ENCODE data around the gene ACADL.

Gene ACADL

GRCh38 chr2:210224941-210225672 is at the start of gene ACADL:
Gene ACADL, minus strand, starts transcription at chr2:210225447. Its CDS starts 184 bp downstream, at chr2:210225263.
- no peak for FAIRE-seq

GRCh38 chr2:210271300-210271699 is 46.1 kb upstream of the ACADL start:
- no peak for FAIRE-seq

GRCh38 chr2:210269148-210269547 is 43.9 kb upstream of the ACADL start:
- no peak for FAIRE-seq

- no peak for FAIRE-seq
Observed at GRCh38 chr2:210268281-210268680, 43.0 kb upstream of the ACADL start.

- FAIRE-seq, result no peak
Observed at GRCh38 chr2:210267698-210268097, 42.5 kb upstream of the ACADL start.

GRCh38 chr2:210264282-210264681 is 39.0 kb upstream of the ACADL start:
- FAIRE-seq, result no peak

GRCh38 chr2:210263841-210264240 is 38.6 kb upstream of the ACADL start:
- no peak for FAIRE-seq

- FAIRE-seq, result no peak
Observed at GRCh38 chr2:210262036-210262435, 36.8 kb upstream of the ACADL start.

GRCh38 chr2:210259687-210260086 is 34.4 kb upstream of the ACADL start:
- no peak for FAIRE-seq

- FAIRE-seq, result no peak
Observed at GRCh38 chr2:210252699-210253606, 27.7 kb upstream of the ACADL start.

GRCh38 chr2:210250622-210251021 is 25.4 kb upstream of the ACADL start:
- no peak for FAIRE-seq

- FAIRE-seq, result no peak
Observed at GRCh38 chr2:210233487-210233886, 8.2 kb upstream of the ACADL start.

- no peak for FAIRE-seq
Observed at GRCh38 chr2:210230984-210231383, 5.7 kb upstream of the ACADL start.

- no peak for FAIRE-seq
Observed at GRCh38 chr2:210230518-210230917, 5.3 kb upstream of the ACADL start.

GRCh38 chr2:210228586-210228985 is 3.3 kb upstream of the ACADL start:
- no peak for FAIRE-seq

- FAIRE-seq, result no peak
Observed at GRCh38 chr2:210227290-210228088, 2.2 kb upstream of the ACADL start.

GRCh38 chr2:210226223-210226622 is 976 bp upstream of the ACADL start:
- FAIRE-seq, result no peak

- FAIRE-seq, result no peak
Observed at GRCh38 chr2:210224591-210224940, 681 bp downstream of the ACADL start.

- FAIRE-seq, result no peak
Observed at GRCh38 chr2:210215120-210215519, 10.1 kb downstream of the ACADL start.

- FAIRE-seq, result no peak
Observed at GRCh38 chr2:210210185-210210584, 15.1 kb downstream of the ACADL start.

GRCh38 chr2:210207929-210208328 is 17.3 kb downstream of the ACADL start:
- no peak for FAIRE-seq

- FAIRE-seq, result no peak
Observed at GRCh38 chr2:210203558-210203957, 21.7 kb downstream of the ACADL start.

GRCh38 chr2:210203147-210203546 is 22.1 kb downstream of the ACADL start:
- FAIRE-seq, result no peak

All from colon (tissue), 2 donors.